GM12878 (cell line): ENCODE measurements around the gene CFAP54. TPM values are rescaled to one million over a fixed set of nuclear protein-coding genes. Genes with fewer than 3 reads are reported as not detected.

ENCODE experiments used
- ATAC-seq: fragments of 200-7000 bp; cut with Tn5 transposase; 3 replicates; pipeline ENCODE4 v1.9.1; 2020; ENCODE audit warnings: mild to moderate bottlenecking, moderate library complexity
- BruUV-seq: library from RNA; stranded (reverse); fragments of 400-500 nt; replicated peaks from 2 replicates; lab custom pipeline; 2021; lab: Mats Ljungman, UMichigan
- CTCF ChIA-PET: fragments of 300-600 bp; sonication (Branson Sonifier 250); formaldehyde crosslinking; extraction: SDS; loops from one replicate; lab custom pipeline; 2021; ENCODE audit warnings: inconsistent platforms; lab: Yijun Ruan, JAX
- POLR2A ChIA-PET: fragments of 350-600 bp; formaldehyde crosslinking; extraction: SDS; loops from one replicate; lab custom pipeline; 2021; ENCODE audit warnings: inconsistent platforms; lab: Charles Lee
- RAD21 ChIA-PET: fragments of 300-600 bp; sonication (Branson Sonifier 250); formaldehyde crosslinking; loops from one replicate; lab custom pipeline; 2023; ENCODE audit warnings: antibody characterized with exemption; ENCODE audit not compliant: unreplicated experiment; lab: Charles Lee
- SMC1A ChIA-PET: fragments of 300-600 bp; sonication (Branson Sonifier 250); formaldehyde crosslinking; loops from one replicate; lab custom pipeline; 2023; ENCODE audit not compliant: unreplicated experiment, uncharacterized antibody; lab: Charles Lee
- DNase-seq: peaks from one replicate; pipeline ENCODE4 v3.0.0-alpha.2; 2011; ENCODE audit warnings: low read depth, low spot score
- FAIRE-seq: peaks from 3 replicates; lab custom pipeline; 2011; peaks lifted over from hg19 to GRCh38; lab: Jason Lieb, UNC
- H2AFZ ChIP-seq: 2 replicates; pipeline ENCODE4 v1.6.0; 2011; ENCODE audit warnings: low read depth, low read length, control low read depth; ENCODE audit not compliant: control insufficient read depth
- H3K27ac ChIP-seq: 2 replicates; pipeline ENCODE4 v1.5.1; 2011; ENCODE audit warnings: control low read depth; ENCODE audit not compliant: control insufficient read depth, insufficient read depth
- H3K27me3 ChIP-seq, 2 experiments: replicated peaks in 1 of 2; 2 replicates each; pipeline versions ENCODE4 v1.6.0 to v1.6.1; 2011; ENCODE audit warnings: low read length in 1 of 2; ENCODE audit not compliant: control insufficient read depth in 2 of 2, insufficient read depth in 2 of 2
- H3K36me3 ChIP-seq, 2 experiments: 2 replicates each; pipeline ENCODE4 v1.5.1; 2011; ENCODE audit warnings: low read length in 1 of 2; ENCODE audit not compliant: control insufficient read depth in 2 of 2, insufficient read depth in 2 of 2
- H3K4me1 ChIP-seq: 2 replicates; pipeline ENCODE4 v1.6.1; 2011; ENCODE audit warnings: mild to moderate bottlenecking, low read length, moderate library complexity, mixed read lengths; ENCODE audit not compliant: control insufficient read depth, insufficient read depth
- H3K4me2 ChIP-seq: 2 replicates; pipeline ENCODE4 v1.6.0; 2011; ENCODE audit warnings: control low read depth; ENCODE audit not compliant: control insufficient read depth, insufficient read depth
- H3K4me3 ChIP-seq: fragments of 200-600 bp; sonication (generic); 2 replicates; pipeline ENCODE4 v1.5.1; 2016
- H3K79me2 ChIP-seq: 2 replicates; pipeline ENCODE4 v1.6.0; 2011; ENCODE audit warnings: low read length; ENCODE audit not compliant: control insufficient read depth, insufficient read depth
- H3K9ac ChIP-seq: 2 replicates; pipeline ENCODE4 v1.8.0; 2011; ENCODE audit warnings: low read length, control low read depth, mixed read lengths; ENCODE audit not compliant: control insufficient read depth, insufficient read depth
- H3K9me3 ChIP-seq: replicated peaks from 3 replicates; pipeline ENCODE4 v1.5.1; 2011; ENCODE audit warnings: mild to moderate bottlenecking, low read length; ENCODE audit not compliant: control insufficient read depth, insufficient read depth
- H4K20me1 ChIP-seq: 2 replicates; pipeline ENCODE4 v1.6.0; 2011; ENCODE audit not compliant: control insufficient read depth, insufficient read depth
- BMI1 ChIP-seq: fragments of 450-650 bp; IDR thresholded peaks from 2 replicates; pipeline ENCODE4 v1.6.1; 2016; ENCODE audit warnings: mild to moderate bottlenecking, moderate library complexity, borderline replicate concordance
- CTCF ChIP-seq, 3 experiments: IDR thresholded peaks in 2 of 3; conservative IDR thresholded peaks in 1 of 3; 2 replicates each; pipeline ENCODE4 v1.5.1; 2011; ENCODE audit warnings: low read depth in 3 of 3, low read length in 3 of 3, mild to moderate bottlenecking in 3 of 3, control low read depth in 2 of 3, moderate library complexity in 2 of 3, inconsistent platforms in 1 of 3, mixed read lengths in 1 of 3; ENCODE audit not compliant: control insufficient read depth in 2 of 3, insufficient read depth in 1 of 3; ENCODE audit errors: extremely low read depth in 1 of 3
- MTA2 ChIP-seq: fragments of 450-650 bp; IDR thresholded peaks from 2 replicates; pipeline ENCODE4 v1.6.1; 2016; ENCODE audit warnings: low read depth, mild to moderate bottlenecking, moderate library complexity
- NBN ChIP-seq: fragments of 450-650 bp; IDR thresholded peaks from 2 replicates; pipeline ENCODE4 v1.6.1; 2016
- PML ChIP-seq: IDR thresholded peaks from 2 replicates; pipeline ENCODE4 v1.6.1; 2012; ENCODE audit warnings: low read length, inconsistent platforms
- RAD21 ChIP-seq: IDR thresholded peaks from 2 replicates; pipeline ENCODE4 v1.6.1; 2011; ENCODE audit warnings: mild to moderate bottlenecking, low read depth, low read length, moderate library complexity; ENCODE audit not compliant: insufficient read depth
- RB1 ChIP-seq: fragments of 450-650 bp; formaldehyde crosslinking; IDR thresholded peaks from 2 replicates; pipeline ENCODE4 v1.6.1; 2017; ENCODE audit warnings: mild to moderate bottlenecking, borderline replicate concordance
- REST ChIP-seq: IDR thresholded peaks from 2 replicates; pipeline ENCODE4 v1.6.1; 2012; ENCODE audit warnings: mild to moderate bottlenecking, low read depth, low read length
- TARDBP ChIP-seq: IDR thresholded peaks from 2 replicates; pipeline ENCODE4 v1.6.1; 2016; ENCODE audit warnings: borderline replicate concordance
- ZNF384 ChIP-seq: IDR thresholded peaks from 2 replicates; pipeline ENCODE4 v1.6.1; 2012; ENCODE audit warnings: low read depth, mild to moderate bottlenecking, low read length, improper control_type of control experiment, borderline replicate concordance
- WGBS: methylation state at CpG from one replicate; pipeline ENCODE4 v1.1.6; 2016; ENCODE audit warnings: low lambda C conversion rate; ENCODE audit not compliant: insufficient replicate concordance, insufficient coverage; ENCODE audit errors: missing lambda C conversion rate; 5-methylcytosine and 5-hydroxymethylcytosine counted together
- in situ Hi-C: fragments of 300-500 bp; cut with MboI; formaldehyde crosslinking; loops from 9 replicates; pipeline ENCODE4 v1.14.3; 2018; ENCODE audit warnings: mixed read lengths
- intact Hi-C: fragments of 100-400 bp; cut with micrococcal nuclease; formaldehyde crosslinking; loops from one replicate; pipeline ENCODE4 v1.14.2; 2022; ENCODE audit not compliant: unreplicated experiment
- polyA plus RNA-seq, 11 experiments: library from polyadenylated mRNA; depleted of rRNA in 4 of 11; unstranded in 6 of 11; stranded (reverse) in 5 of 11; fragments of >200 nt; fragmentation: Nextera tagmentation in 4 of 11; fragmentation: Illumina TruSeq in 1 of 11; extraction: Ambion mirVana in 4 of 11; extraction: Trizol in 1 of 11; gene quantifications; 1 replicate in 1 of 11; 2 replicates in 10 of 11; pipeline versions ENCODE4 v1.2.1 to v1.2.3, GENCODE V29; 2011 to 2016; ENCODE audit warnings: inconsistent platforms in 2 of 11, missing spikeins in 2 of 11, low read depth in 1 of 11
- total RNA-seq, 4 experiments: library from RNA; depleted of rRNA in 3 of 4; stranded (reverse); fragments of >200 nt in 3 of 4; fragmentation: Illumina TruSeq in 1 of 4; extraction: Trizol in 1 of 4; gene quantifications; 2 replicates each; pipeline versions ENCODE4 v1.2.1 to v1.2.3, GENCODE V29; 2013 to 2021
- TF ChIP-seq, protein P1 (sequence below): IDR thresholded peaks from 2 replicates; pipeline ENCODE4 v1.6.1; 2012; ENCODE audit warnings: low read depth, low read length, improper control_type of control experiment
- TF ChIP-seq, protein P2 (sequence below): fragments of 450-650 bp; IDR thresholded peaks from 2 replicates; pipeline ENCODE4 v1.6.1; 2017; ENCODE audit warnings: low read depth, mild to moderate bottlenecking, moderate library complexity
- TF ChIP-seq, protein P3 (sequence below): fragments of 150-350 bp; IDR thresholded peaks from 2 replicates; pipeline ENCODE4 v1.6.1; 2014; ENCODE audit warnings: mild to moderate bottlenecking, low read depth, low read length

The CFAP54 gene
- total and polyA plus RNA-seq, 10 of the 15 experiments (the other 5 are each of a cell fraction or from before 2014, with no cell fraction given): 0.19 to 1.5 (median 0.56) TPM

DNA sequence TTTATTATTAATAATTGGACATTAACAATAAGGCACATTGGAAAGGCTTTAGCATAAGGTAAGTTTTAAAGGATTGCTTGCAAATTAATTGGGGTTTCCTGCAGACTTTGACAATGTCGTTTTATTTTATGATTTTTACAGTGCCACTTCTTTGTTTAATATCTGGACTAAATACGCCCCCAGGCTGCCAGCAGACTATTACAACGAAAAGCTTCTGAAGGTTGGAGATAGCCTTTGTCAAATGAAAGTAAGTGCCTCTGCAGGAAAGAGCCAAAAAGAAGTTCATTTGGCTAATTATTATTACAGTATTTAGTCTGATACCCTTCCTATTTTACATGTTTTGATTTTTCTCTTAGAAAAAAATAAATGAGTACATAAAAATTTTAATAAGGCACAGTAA lies 11.3 kb downstream of the CFAP54 start:
- peak overlapping the region; percentile 2 for H2AFZ ChIP-seq
- TF ChIP-seq MTA2: no peak
- TF ChIP-seq, protein P1, sequence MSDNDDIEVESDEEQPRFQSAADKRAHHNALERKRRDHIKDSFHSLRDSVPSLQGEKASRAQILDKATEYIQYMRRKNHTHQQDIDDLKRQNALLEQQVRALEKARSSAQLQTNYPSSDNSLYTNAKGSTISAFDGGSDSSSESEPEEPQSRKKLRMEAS: no peak
- TF ChIP-seq RB1: no peak
- peak; percentile 31; the same call in 1 of the 2 replicates for TF ChIP-seq RAD21
- TF ChIP-seq, protein P2, sequence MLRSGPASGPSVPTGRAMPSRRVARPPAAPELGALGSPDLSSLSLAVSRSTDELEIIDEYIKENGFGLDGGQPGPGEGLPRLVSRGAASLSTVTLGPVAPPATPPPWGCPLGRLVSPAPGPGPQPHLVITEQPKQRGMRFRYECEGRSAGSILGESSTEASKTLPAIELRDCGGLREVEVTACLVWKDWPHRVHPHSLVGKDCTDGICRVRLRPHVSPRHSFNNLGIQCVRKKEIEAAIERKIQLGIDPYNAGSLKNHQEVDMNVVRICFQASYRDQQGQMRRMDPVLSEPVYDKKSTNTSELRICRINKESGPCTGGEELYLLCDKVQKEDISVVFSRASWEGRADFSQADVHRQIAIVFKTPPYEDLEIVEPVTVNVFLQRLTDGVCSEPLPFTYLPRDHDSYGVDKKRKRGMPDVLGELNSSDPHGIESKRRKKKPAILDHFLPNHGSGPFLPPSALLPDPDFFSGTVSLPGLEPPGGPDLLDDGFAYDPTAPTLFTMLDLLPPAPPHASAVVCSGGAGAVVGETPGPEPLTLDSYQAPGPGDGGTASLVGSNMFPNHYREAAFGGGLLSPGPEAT: no peak
- TF ChIP-seq BMI1: no peak
- no peak for TF ChIP-seq PML
- no peak for TF ChIP-seq NBN
- no peak for TF ChIP-seq TARDBP
- TF ChIP-seq REST: no peak
- TF ChIP-seq CTCF (IDR thresholded peaks at IDR 0.05 in 2 of 3, conservative IDR thresholded peaks at IDR 0.05 in 1 of 3; ENCODE audit: control insufficient read depth in 2 of 3, extremely low read depth in 1 of 3, insufficient read depth in 1 of 3, low read depth in 3 of 3, low read length in 3 of 3): peak in 2 of 3 experiments; percentile 1 to 36; a peak in 2 of 6 replicates
- TF ChIP-seq, protein P3, sequence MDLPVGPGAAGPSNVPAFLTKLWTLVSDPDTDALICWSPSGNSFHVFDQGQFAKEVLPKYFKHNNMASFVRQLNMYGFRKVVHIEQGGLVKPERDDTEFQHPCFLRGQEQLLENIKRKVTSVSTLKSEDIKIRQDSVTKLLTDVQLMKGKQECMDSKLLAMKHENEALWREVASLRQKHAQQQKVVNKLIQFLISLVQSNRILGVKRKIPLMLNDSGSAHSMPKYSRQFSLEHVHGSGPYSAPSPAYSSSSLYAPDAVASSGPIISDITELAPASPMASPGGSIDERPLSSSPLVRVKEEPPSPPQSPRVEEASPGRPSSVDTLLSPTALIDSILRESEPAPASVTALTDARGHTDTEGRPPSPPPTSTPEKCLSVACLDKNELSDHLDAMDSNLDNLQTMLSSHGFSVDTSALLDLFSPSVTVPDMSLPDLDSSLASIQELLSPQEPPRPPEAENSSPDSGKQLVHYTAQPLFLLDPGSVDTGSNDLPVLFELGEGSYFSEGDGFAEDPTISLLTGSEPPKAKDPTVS: no peak
- no peak for TF ChIP-seq ZNF384

More for the DNA sequence above, 11.3 kb downstream of the CFAP54 start:
- DNase-seq: no peak
- ChIA-PET SMC1A (interaction anchor here (0.7 to 5.1 kb wide), 4 partner anchors 10 to 285 kb away, joined by 3 to 87 read pairs (median 30); partner anchors contain the start of gene CFAP54), POLR2A (interaction anchor here (1.0 kb wide), 1 partner anchor 14 kb away, joined by 3 read pairs; no protein-coding TSS in a partner anchor), CTCF (interaction anchor here (0.9 to 4.9 kb wide), 4 partner anchors 11 to 103 kb away, joined by 3 to 70 read pairs (median 26); partner anchors contain the start of genes CDK17 and CFAP54), RAD21 (interaction anchor here (1.3 to 4.9 kb wide), 8 partner anchors 11 to 106 kb away, joined by 3 to 57 read pairs (median 6); partner anchors contain the start of genes CDK17 and CFAP54)
- Histone ChIP-seq H3K79me2 (no peaks in the 10 kb centered on the region), H3K36me3 (no peaks in the 10 kb centered on the region), H3K4me1 (peaks cover 36% of the 10 kb centered on the region), H3K4me3 (no peak overlapping the region), H3K27me3 (no peaks in the 10 kb centered on the region), H3K27ac (peak overlapping the region; percentile 62; the same call in 1 of the 2 replicates), H3K4me2 (0 out of 2 replicates have a peak overlapping the region, but pooled peaks have one; percentile 52), H3K9ac (no peak overlapping the region), H3K9me3 (no peaks in the 10 kb centered on the region; the same call in 2 of the 3 replicates), H4K20me1 (no peaks in the 10 kb centered on the region)
- intact Hi-C loops (loop anchor here (2.0 to 5.0 kb wide), 2 partner anchors 14 to 43 kb away; no protein-coding TSS in a partner anchor), in situ Hi-C loops (no loop called here)
- WGBS: 0% methylated on average over 3 of the region's 3 CpGs
- no TSS peak for BruUV-seq
- FAIRE-seq: no peak
- peak; percentile 11; the same call in 2 of the 3 replicates for ATAC-seq
